SK-N-SH (cell line): ENCODE results near the gene CYSTM1. TPM values are rescaled to one million over a fixed set of nuclear protein-coding genes. Genes with fewer than 3 reads are reported as not detected.

Source experiments
- CTCF ChIA-PET: fragments of 300-600, 350-600 bp; formaldehyde crosslinking; extraction: SDS; loops from one replicate; lab custom pipeline; 2021; lab: Yijun Ruan, JAX
- POLR2A ChIA-PET: fragments of 350-600 bp; sonication (Branson Sonifier 250); formaldehyde crosslinking; extraction: SDS; loops from one replicate; lab custom pipeline; 2020; ENCODE audit warnings: antibody characterized with exemption, inconsistent platforms; lab: Yijun Ruan, JAX
- DNase-seq: peaks from one replicate; pipeline ENCODE4 v3.0.0; 2012
- H2AFZ ChIP-seq: fragments of 200-600 bp; sonication (generic); 2 replicates; pipeline ENCODE4 v1.8.1; 2016; ENCODE audit warnings: antibody characterized with exemption, mild to moderate bottlenecking, low read depth
- H3F3A ChIP-seq: fragments of 200-600 bp; sonication (generic); replicated peaks from 2 replicates; pipeline ENCODE3; 2016; ENCODE audit warnings: antibody characterized with exemption, mild to moderate bottlenecking; ENCODE audit not compliant: insufficient read depth
- H3K27ac ChIP-seq, 2 experiments: fragments of 200-500 bp in 1 of 2; fragments of 200-600 bp in 1 of 2; sonication (Bioruptor generic) in 1 of 2; sonication (generic), shearing (Covaris generic) in 1 of 2; 2 replicates each; pipeline versions ENCODE4 v1.5.1 to v1.6.1; 2014 to 2016; ENCODE audit warnings: low read depth in 2 of 2, inconsistent platforms in 1 of 2, low read length in 1 of 2, mild to moderate bottlenecking in 1 of 2, mixed read lengths in 1 of 2
- H3K27me3 ChIP-seq: fragments of 200-600 bp; sonication (generic), shearing (Covaris generic); 2 replicates; pipeline ENCODE4 v1.6.1; 2016; ENCODE audit warnings: mixed run types; ENCODE audit not compliant: insufficient read depth
- H3K36me3 ChIP-seq, 2 experiments: fragments of 200-500 bp in 1 of 2; fragments of 200-600 bp in 1 of 2; sonication (Bioruptor generic) in 1 of 2; sonication (generic) in 1 of 2; replicated peaks in 1 of 2; 2 replicates each; pipeline versions ENCODE3 to v1.5.1; 2014 to 2016; ENCODE audit warnings: low read length in 1 of 2, mild to moderate bottlenecking in 1 of 2; ENCODE audit not compliant: insufficient read depth in 2 of 2, control insufficient read depth in 1 of 2
- H3K4me1 ChIP-seq, 2 experiments: fragments of 200-500 bp in 1 of 2; fragments of 200-600 bp in 1 of 2; sonication (Bioruptor generic) in 1 of 2; sonication (generic), shearing (Covaris generic) in 1 of 2; 2 replicates each; pipeline versions ENCODE4 v1.5.1 to v1.6.1; 2014 to 2016; ENCODE audit warnings: low read depth in 1 of 2, low read length in 1 of 2, mixed run types in 1 of 2; ENCODE audit not compliant: insufficient read depth in 2 of 2, control insufficient read depth in 1 of 2
- H3K4me2 ChIP-seq: fragments of 200-600 bp; sonication (generic), shearing (Covaris generic); 2 replicates; pipeline ENCODE4 v1.6.1; 2017; ENCODE audit warnings: mixed run types
- H3K4me3 ChIP-seq, 2 experiments: fragments of 200-500 bp in 1 of 2; fragments of 200-600 bp in 1 of 2; sonication (Bioruptor generic) in 1 of 2; sonication (generic), shearing (Covaris generic) in 1 of 2; 2 replicates each; pipeline versions ENCODE4 v1.5.1 to v1.8.1; 2014 to 2016; ENCODE audit warnings: low read depth in 2 of 2, inconsistent platforms in 1 of 2, low read length in 1 of 2, mild to moderate bottlenecking in 1 of 2, mixed read lengths in 1 of 2, moderate library complexity in 1 of 2
- H3K79me2 ChIP-seq: fragments of 200-600 bp; sonication (generic); 2 replicates; pipeline ENCODE4 v1.8.1; 2017; ENCODE audit warnings: mild to moderate bottlenecking; ENCODE audit not compliant: insufficient read depth
- H3K9ac ChIP-seq: fragments of 200-600 bp; sonication (generic); 2 replicates; pipeline ENCODE4 v1.6.1; 2017; ENCODE audit warnings: mixed run types
- H3K9me2 ChIP-seq: fragments of 200-600 bp; sonication (generic); 2 replicates; pipeline ENCODE4 v1.6.1; 2017; ENCODE audit warnings: mixed run types
- H3K9me3 ChIP-seq: fragments of 200-600 bp; sonication (generic); 2 replicates; pipeline ENCODE4 v1.6.1; 2017; ENCODE audit warnings: mixed run types, mild to moderate bottlenecking, moderate library complexity
- H4K20me1 ChIP-seq: fragments of 200-600 bp; sonication (generic); 2 replicates; pipeline ENCODE4 v1.6.1; 2017; ENCODE audit warnings: mild to moderate bottlenecking, mixed run types; ENCODE audit not compliant: insufficient read depth
- CTCF ChIP-seq: fragments of 200-600 bp; sonication (generic); IDR thresholded peaks from 2 replicates; pipeline ENCODE4 v1.6.1; 2017; ENCODE audit warnings: antibody characterized with exemption, mild to moderate bottlenecking, moderate library complexity
- FOXJ3 ChIP-seq: sonication (generic); formaldehyde crosslinking; IDR thresholded peaks from 2 replicates; pipeline ENCODE4 v1.5.1; 2020; ENCODE audit warnings: mild to moderate bottlenecking, missing genetic modification reagents
- GATA2 ChIP-seq: sonication (generic); formaldehyde crosslinking; IDR thresholded peaks from 2 replicates; pipeline ENCODE4 v1.5.0; 2020; ENCODE audit warnings: mild to moderate bottlenecking, missing genetic modification reagents
- JUND ChIP-seq: IDR thresholded peaks from 2 replicates; pipeline ENCODE4 v1.4.0; 2012
- MEF2A ChIP-seq: IDR thresholded peaks from 2 replicates; pipeline ENCODE4 v1.4.0; 2012; ENCODE audit warnings: low read depth, borderline replicate concordance
- NFIC ChIP-seq: IDR thresholded peaks from 2 replicates; pipeline ENCODE4 v1.4.0; 2012; ENCODE audit warnings: borderline replicate concordance
- RCOR1 ChIP-seq: fragments of 150-350 bp; IDR thresholded peaks from 2 replicates; pipeline ENCODE4 v1.6.1; 2017; ENCODE audit warnings: antibody characterized with exemption, low read length
- REST ChIP-seq: IDR thresholded peaks from 2 replicates; pipeline ENCODE4 v1.6.1; 2012; ENCODE audit warnings: mild to moderate bottlenecking, low read depth, low read length, moderate library complexity
- RFX5 ChIP-seq: IDR thresholded peaks from 2 replicates; pipeline ENCODE4 v1.6.1; 2012; ENCODE audit warnings: mild to moderate bottlenecking, improper control_type of control experiment, low read length
- SIN3A ChIP-seq: IDR thresholded peaks from 2 replicates; pipeline ENCODE4 v1.6.1; 2012; ENCODE audit warnings: low read depth, mild to moderate bottlenecking, low read length, moderate library complexity, borderline replicate concordance
- SMC3 ChIP-seq: IDR thresholded peaks from 2 replicates; pipeline ENCODE4 v1.6.1; 2012; ENCODE audit warnings: low read depth, low read length, improper control_type of control experiment
- YY1 ChIP-seq: IDR thresholded peaks from 2 replicates; pipeline ENCODE4 v1.4.0; 2012; ENCODE audit warnings: low read depth, mild to moderate bottlenecking
- WGBS: methylation state at CpG from one replicate; pipeline ENCODE4 v1.1.6; 2017; ENCODE audit warnings: low lambda C conversion rate; 5-methylcytosine and 5-hydroxymethylcytosine counted together
- polyA plus RNA-seq, 3 experiments: library from polyadenylated mRNA; depleted of rRNA; stranded (reverse); fragments of >200 nt; gene quantifications; 2 replicates each; pipeline ENCODE4 v1.2.3, GENCODE V29; 2012

The CYSTM1 gene
- polyA plus RNA-seq, 1 of the 3 experiments (the other 2 are of a cell fraction) = 27.1 TPM

GRCh38 chr5:140125637-140126036 lies 49.4 kb upstream of the CYSTM1 start, which contains the start of gene IGIP:
TSS of gene IGIP (plus strand) at chr5:140125937. CDS start at chr5:140128477, 2,540 bp downstream.
- Histone ChIP-seq H3K4me3 (no peak within 1 kb of the TSS), H4K20me1 (no peaks in the 10 kb centered on the region; the same call in 1 of the 2 replicates), H3K9me3 (no peaks in the 10 kb centered on the region), H3K9ac (no peak within 1 kb of the TSS), H3K27me3 (no peaks in the 10 kb centered on the region), H3K4me1 (peaks cover 0 to 14% of the 10 kb centered on the region in 2 experiments; a peak in 2 of 4 replicates), H2AFZ (no peak within 1 kb of the TSS), H3F3A (peaks cover 3% of the 10 kb centered on the region), H3K36me3 (no peaks in the 10 kb centered on the region), H3K27ac (no peak within 1 kb of the TSS), H3K79me2 (peaks cover 70% of the 10 kb centered on the region), H3K4me2 (no peak within 1 kb of the TSS), H3K9me2 (no peaks in the 10 kb centered on the region)
- 98% methylated on average over 4 of the region's 4 CpGs for WGBS
- no peak for DNase-seq
- CTCF ChIA-PET = interaction anchor here (1.3 to 2.5 kb wide), 3 partner anchors 11 to 226 kb away, joined by 4 to 14 read pairs (median 4); partner anchors contain the start of gene PURA
- POLR2A ChIA-PET = no interaction called here
- TF ChIP-seq RCOR1 (no peak), REST (no peak), FOXJ3 (CRISPR knock-in tag) (no peak), JUND (no peak), GATA2 (no peak), MEF2A (no peak), CTCF (no peak), NFIC (no peak), RFX5 (no peak), YY1 (no peak), SMC3 (no peak), SIN3A (no peak)
